Keratinocyte (primary cell): ENCODE data around the gene OVAAL. TPM values are rescaled to one million over a fixed set of nuclear protein-coding genes. Genes with fewer than 3 reads are reported as not detected.

Source experiments
- DNase-seq: peaks from one replicate; pipeline ENCODE4 v3.0.0-alpha.2; 2011; ENCODE audit warnings: low read depth, missing footprints, low spot score
- FAIRE-seq: peaks from 2 replicates; lab custom pipeline; 2011; peaks lifted over from hg19 to GRCh38; lab: Jason Lieb, UNC
- H2AFZ ChIP-seq: 2 replicates; pipeline ENCODE4 v1.6.0; 2012; ENCODE audit warnings: low read length, control low read depth, inconsistent platforms; ENCODE audit not compliant: control insufficient read depth
- H3K27ac ChIP-seq: 2 replicates; pipeline ENCODE4 v1.5.1; 2011; ENCODE audit warnings: low read length; ENCODE audit not compliant: control insufficient read depth, insufficient read depth
- H3K27me3 ChIP-seq: 3 replicates; pipeline ENCODE4 v1.6.0; 2011; ENCODE audit warnings: low read length; ENCODE audit not compliant: control insufficient read depth, insufficient read depth; ENCODE audit errors: extremely low read depth
- H3K36me3 ChIP-seq, 2 experiments: 2 replicates in 1 of 2; 3 replicates in 1 of 2; pipeline ENCODE4 v1.5.1; 2011; ENCODE audit warnings: low read length in 2 of 2, mild to moderate bottlenecking in 1 of 2; ENCODE audit not compliant: control insufficient read depth in 2 of 2, insufficient read depth in 2 of 2; ENCODE audit errors: extremely low read depth in 1 of 2
- H3K4me1 ChIP-seq: 3 replicates; pipeline ENCODE4 v1.5.1; 2011; ENCODE audit warnings: low read length; ENCODE audit not compliant: control insufficient read depth, insufficient read depth; ENCODE audit errors: extremely low read depth
- H3K4me2 ChIP-seq: 3 replicates; pipeline ENCODE4 v1.6.0; 2011; ENCODE audit warnings: low read depth, low read length; ENCODE audit not compliant: control insufficient read depth, insufficient read depth; ENCODE audit errors: extremely low read depth
- H3K4me3 ChIP-seq, 3 experiments: fragments of 200-600 bp in 1 of 3; sonication (generic) in 1 of 3; 2 replicates in 2 of 3; 3 replicates in 1 of 3; pipeline ENCODE4 v1.5.1; 2011 to 2016; ENCODE audit warnings: low read length in 3 of 3, mild to moderate bottlenecking in 3 of 3, control low read depth in 2 of 3, inconsistent platforms in 1 of 3, low read depth in 1 of 3, mixed read lengths in 1 of 3, mixed run types in 1 of 3, moderate library complexity in 1 of 3; ENCODE audit not compliant: control insufficient read depth in 2 of 3, insufficient read depth in 2 of 3; ENCODE audit errors: extremely low read depth in 1 of 3
- H3K79me2 ChIP-seq: 2 replicates; pipeline ENCODE4 v1.6.0; 2012; ENCODE audit warnings: low read length; ENCODE audit not compliant: control insufficient read depth, insufficient read depth
- H3K9ac ChIP-seq: 3 replicates; pipeline ENCODE4 v1.6.0; 2011; ENCODE audit warnings: low read length; ENCODE audit not compliant: control insufficient read depth, insufficient read depth; ENCODE audit errors: extremely low read depth
- H3K9me1 ChIP-seq: 3 replicates; pipeline ENCODE4 v1.6.0; 2011; ENCODE audit warnings: low read length; ENCODE audit not compliant: control insufficient read depth, insufficient read depth; ENCODE audit errors: extremely low read depth
- H3K9me3 ChIP-seq: 2 replicates; pipeline ENCODE4 v1.5.1; 2012; ENCODE audit warnings: low read depth, low read length; ENCODE audit not compliant: control insufficient read depth
- H4K20me1 ChIP-seq: 3 replicates; pipeline ENCODE4 v1.6.0; 2011; ENCODE audit warnings: low read length; ENCODE audit not compliant: control insufficient read depth, insufficient read depth; ENCODE audit errors: extremely low read depth
- CTCF ChIP-seq, 3 experiments: IDR thresholded peaks in 1 of 3; conservative IDR thresholded peaks in 1 of 3; optimal IDR thresholded peaks in 1 of 3; 2 replicates in 2 of 3; 3 replicates in 1 of 3; pipeline versions ENCODE3 to v1.5.1; 2011; ENCODE audit warnings: low read length in 3 of 3, mild to moderate bottlenecking in 3 of 3, moderate library complexity in 2 of 3, control low read depth in 1 of 3, inconsistent platforms in 1 of 3; ENCODE audit not compliant: insufficient read depth in 2 of 3; ENCODE audit errors: extremely low read depth in 1 of 3
- EZH2 ChIP-seq: IDR thresholded peaks from one replicate; pipeline ENCODE4 v1.6.1; 2012; ENCODE audit warnings: inconsistent platforms, mild to moderate bottlenecking, low read length, moderate library complexity
- dilution Hi-C: fragments of 300-500 bp; cut with MboI; formaldehyde crosslinking; loops from one replicate; pipeline ENCODE4 v1.7.0; 2020; ENCODE audit warnings: low sequenced_read_pairs; ENCODE audit not compliant: extremely low pct_ligation_motif_present
- polyA plus RNA-seq, 5 experiments: library from polyadenylated mRNA; depleted of rRNA in 3 of 5; stranded (reverse) in 3 of 5; stranded (forward) in 1 of 5; unstranded in 1 of 5; fragments of >200 nt; gene quantifications; 1 replicate in 1 of 5; 2 replicates in 3 of 5; 3 replicates in 1 of 5; pipeline versions ENCODE4 v1.2.1 to v1.2.3, GENCODE V29; 2011 to 2012; ENCODE audit warnings: missing spikeins in 2 of 5, low read depth in 1 of 5, low replicate concordance in 1 of 5

OVAAL gene
- polyA plus RNA-seq, 1 donor (not counting 4 experiments of a cell fraction or from before 2014, with no cell fraction given): not detected

GRCh38 chr1:180555411-180555810 lies 3.4 kb upstream of the OVAAL start:
- no peaks in the 10 kb centered on the region for H3K27me3 ChIP-seq

GRCh38 chr1:180560200-180560867 lies 1.6 kb downstream of the OVAAL start:
- H3K27ac ChIP-seq: no peak overlapping the region
- H2AFZ ChIP-seq: no peak overlapping the region

More at GRCh38 chr1:180555411-180555810, 3.4 kb upstream of the OVAAL start:
- H3K9me3 ChIP-seq: no peaks in the 10 kb centered on the region
- dilution Hi-C loops: no loop called here
- H3K4me2 ChIP-seq: no peak overlapping the region
- H2AFZ ChIP-seq: no peak overlapping the region
- H3K9ac ChIP-seq: no peak overlapping the region
- no peaks in the 10 kb centered on the region for H3K79me2 ChIP-seq
- no peaks in the 10 kb centered on the region for H3K36me3 ChIP-seq
- no peaks in the 10 kb centered on the region for H4K20me1 ChIP-seq
- no peak for DNase-seq
- no peak for FAIRE-seq
- H3K4me3 ChIP-seq: no peak overlapping the region
- no peaks in the 10 kb centered on the region for H3K4me1 ChIP-seq
- no peak overlapping the region for H3K27ac ChIP-seq
- TF ChIP-seq EZH2: no peak
- no peak for TF ChIP-seq CTCF (optimal IDR thresholded peaks at IDR 0.05 in 1 of 3, IDR thresholded peaks at IDR 0.05 in 1 of 3, conservative IDR thresholded peaks at IDR 0.05 in 1 of 3; ENCODE audit: extremely low read depth in 1 of 3, insufficient read depth in 2 of 3, low read length in 3 of 3)
- H3K9me1 ChIP-seq: no peaks in the 10 kb centered on the region

More at GRCh38 chr1:180560200-180560867, 1.6 kb downstream of the OVAAL start:
- DNase-seq (no peak), FAIRE-seq (no peak)
- Histone ChIP-seq H4K20me1 (no peaks in the 10 kb centered on the region), H3K9me1 (no peaks in the 10 kb centered on the region), H3K36me3 (no peaks in the 10 kb centered on the region), H3K9ac (no peak overlapping the region), H3K4me2 (no peak overlapping the region), H3K4me3 (no peak overlapping the region), H3K9me3 (no peaks in the 10 kb centered on the region), H3K79me2 (no peaks in the 10 kb centered on the region), H3K4me1 (peaks cover 17% of the 10 kb centered on the region), H3K27me3 (no peaks in the 10 kb centered on the region)
- TF ChIP-seq CTCF (optimal IDR thresholded peaks at IDR 0.05 in 1 of 3, IDR thresholded peaks at IDR 0.05 in 1 of 3, conservative IDR thresholded peaks at IDR 0.05 in 1 of 3; ENCODE audit: extremely low read depth in 1 of 3, insufficient read depth in 2 of 3, low read length in 3 of 3) (no peak), EZH2 (no peak)
- dilution Hi-C loops: no loop called here
